Neural progenitor cell (in vitro differentiated cells): Measurements from ENCODE around the gene NTM. TPM values are rescaled to one million over a fixed set of nuclear protein-coding genes. Genes with fewer than 3 reads are reported as not detected.

ENCODE experiments used
- DNase-seq: peaks from one replicate; pipeline ENCODE4 v3.0.0-alpha.2; 2016; ENCODE audit warnings: low spot score
- H2AFZ ChIP-seq: fragments of 200-600 bp; sonication (generic); replicated peaks from 2 replicates; pipeline ENCODE4 v1.6.1; 2016; ENCODE audit warnings: antibody characterized with exemption
- H3F3A ChIP-seq: fragments of 200-600 bp; sonication (generic); 2 replicates; pipeline ENCODE4 v1.6.1; 2016; ENCODE audit warnings: antibody characterized with exemption, low read depth
- H3K27ac ChIP-seq: fragments of 200-600 bp; sonication (generic); 2 replicates; pipeline ENCODE4 v1.5.1; 2016; ENCODE audit warnings: mild to moderate bottlenecking
- H3K27me3 ChIP-seq: fragments of 200-600 bp; sonication (generic); 2 replicates; pipeline ENCODE4 v1.6.1; 2016; ENCODE audit warnings: mild to moderate bottlenecking, moderate library complexity
- H3K36me3 ChIP-seq: fragments of 200-600 bp; sonication (generic); 2 replicates; pipeline ENCODE4 v1.5.1; 2016
- H3K4me1 ChIP-seq: fragments of 200-600 bp; sonication (generic); 2 replicates; pipeline ENCODE4 v1.6.1; 2016; ENCODE audit warnings: mixed run types
- H3K4me2 ChIP-seq: fragments of 200-600 bp; sonication (generic); 2 replicates; pipeline ENCODE4 v1.6.1; 2016
- H3K4me3 ChIP-seq: fragments of 200-600 bp; sonication (generic); 2 replicates; pipeline ENCODE4 v1.5.1; 2016
- H3K79me2 ChIP-seq: fragments of 200-600 bp; sonication (generic); 2 replicates; pipeline ENCODE4 v1.6.1; 2016; ENCODE audit warnings: low read depth
- H3K9ac ChIP-seq: fragments of 200-600 bp; sonication (generic); 2 replicates; pipeline ENCODE4 v1.6.1; 2016
- H3K9me3 ChIP-seq: fragments of 200-600 bp; sonication (generic); 2 replicates; pipeline ENCODE4 v1.5.1; 2016; ENCODE audit warnings: low read depth
- H4K20me1 ChIP-seq: fragments of 200-600 bp; sonication (generic); 2 replicates; pipeline ENCODE4 v1.6.1; 2016; ENCODE audit warnings: low read depth
- H3K27ac Mint-ChIP-seq: 3 replicates; pipeline ENCODE4 v1.8.0; 2021; ENCODE audit warnings: mixed read lengths
- H3K27me3 Mint-ChIP-seq: 2 replicates; pipeline ENCODE4 v1.8.0; 2022; ENCODE audit warnings: low read depth, mild to moderate bottlenecking, inconsistent platforms, moderate library complexity, mixed read lengths; ENCODE audit not compliant: insufficient read depth
- H3K36me3 Mint-ChIP-seq: 3 replicates; pipeline ENCODE4 v1.8.0; 2021; ENCODE audit warnings: mixed read lengths
- H3K4me1 Mint-ChIP-seq: 3 replicates; pipeline ENCODE4 v1.8.0; 2021; ENCODE audit warnings: mixed read lengths
- H3K4me3 Mint-ChIP-seq: 3 replicates; pipeline ENCODE4 v1.8.0; 2021; ENCODE audit warnings: mild to moderate bottlenecking, moderate library complexity, mixed read lengths
- H3K9me3 Mint-ChIP-seq: 3 replicates; pipeline ENCODE4 v1.8.0; 2020; ENCODE audit warnings: mixed read lengths
- CTCF ChIP-seq: fragments of 200-600 bp; sonication (generic); IDR thresholded peaks from 2 replicates; pipeline ENCODE4 v1.5.1; 2017; ENCODE audit warnings: antibody characterized with exemption, mild to moderate bottlenecking
- EZH2 ChIP-seq: fragments of 200-600 bp; sonication (generic); IDR thresholded peaks from 2 replicates; pipeline ENCODE4 v1.6.1; 2017; ENCODE audit warnings: antibody characterized with exemption, mild to moderate bottlenecking, moderate library complexity
- EZH2phosphoT487 ChIP-seq: fragments of 200-600 bp; sonication (generic); IDR thresholded peaks from 2 replicates; pipeline ENCODE4 v1.6.1; 2017; ENCODE audit warnings: antibody characterized with exemption
- total RNA-seq: library from RNA; depleted of rRNA; stranded (reverse); fragments of >200 nt; gene quantifications from 2 replicates; pipeline ENCODE4 v1.2.3, GENCODE V29; 2015; ENCODE audit warnings: low replicate concordance

The NTM gene
- total RNA-seq, 1 donor from 2014 or later, result 4.3 TPM

GRCh38 chr11:131895865-131896264 lies 525.5 kb downstream of the NTM start:
- no peaks in the 10 kb centered on the region for H3K9me3 Mint-ChIP-seq
- Histone ChIP-seq H3F3A (peaks cover 6% of the 10 kb centered on the region), H2AFZ (no peak overlapping the region), H3K4me1 (peaks cover 1% of the 10 kb centered on the region), H3K36me3 (no peaks in the 10 kb centered on the region), H3K4me2 (no peak overlapping the region), H3K9me3 (no peaks in the 10 kb centered on the region), H3K79me2 (no peaks in the 10 kb centered on the region), H4K20me1 (no peaks in the 10 kb centered on the region), H3K9ac (no peak overlapping the region), H3K4me3 (no peak overlapping the region), H3K27me3 (no peaks in the 10 kb centered on the region), H3K27ac (no peak overlapping the region)
- no peak overlapping the region for H3K27ac Mint-ChIP-seq
- no peak for DNase-seq
- no peaks in the 10 kb centered on the region for H3K36me3 Mint-ChIP-seq
- peaks cover 2% of the 10 kb centered on the region for H3K27me3 Mint-ChIP-seq
- H3K4me1 Mint-ChIP-seq, result peaks cover 15% of the 10 kb centered on the region
- no peak overlapping the region for H3K4me3 Mint-ChIP-seq
- no peak for TF ChIP-seq EZH2phosphoT487
- TF ChIP-seq EZH2, result no peak
- TF ChIP-seq CTCF, result no peak

GRCh38 chr11:131896978-131897615 lies 526.7 kb downstream of the NTM start:
- Mint-ChIP-seq H3K9me3 (no peaks in the 10 kb centered on the region), H3K36me3 (no peaks in the 10 kb centered on the region), H3K27me3 (peaks cover 2% of the 10 kb centered on the region), H3K4me3 (no peak overlapping the region), H3K4me1 (peaks cover 15% of the 10 kb centered on the region), H3K27ac (no peak overlapping the region)
- H3K36me3 ChIP-seq, result no peaks in the 10 kb centered on the region
- no peak overlapping the region for H3K4me3 ChIP-seq
- no peaks in the 10 kb centered on the region for H4K20me1 ChIP-seq
- no peak overlapping the region for H3K9ac ChIP-seq
- H2AFZ ChIP-seq, result no peak overlapping the region
- no peaks in the 10 kb centered on the region for H3K9me3 ChIP-seq
- TF ChIP-seq CTCF, result no peak
- TF ChIP-seq EZH2phosphoT487, result no peak
- no peak for TF ChIP-seq EZH2
- no peaks in the 10 kb centered on the region for H3F3A ChIP-seq
- no peak overlapping the region for H3K27ac ChIP-seq
- H3K79me2 ChIP-seq, result no peaks in the 10 kb centered on the region
- H3K27me3 ChIP-seq, result no peaks in the 10 kb centered on the region
- H3K4me1 ChIP-seq, result no peaks in the 10 kb centered on the region
- no peak overlapping the region for H3K4me2 ChIP-seq
- no peak for DNase-seq

DNA sequence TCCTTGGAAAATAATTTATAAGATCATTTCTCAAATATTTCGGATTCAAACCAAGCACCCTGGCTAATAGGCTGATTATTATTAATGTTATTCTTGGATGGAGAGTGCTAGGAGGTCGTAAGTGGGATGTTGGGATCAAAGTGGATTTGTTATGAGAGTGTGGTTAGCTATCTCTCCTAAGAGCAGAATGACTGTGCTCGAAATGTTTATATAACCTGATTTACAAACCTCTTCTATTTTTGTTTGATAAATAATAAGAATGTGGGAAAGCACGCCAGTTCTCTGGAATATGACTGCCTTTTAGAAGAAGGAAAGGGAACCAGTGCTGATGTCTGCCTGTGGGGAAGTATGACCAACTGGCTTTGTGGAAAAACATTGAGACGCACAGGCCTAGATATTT lies 527.5 kb downstream of the NTM start:
- no peak for DNase-seq
- H3K79me2 ChIP-seq, result no peaks in the 10 kb centered on the region
- H3K27ac ChIP-seq, result no peak overlapping the region
- no peaks in the 10 kb centered on the region for H3F3A ChIP-seq
- no peak overlapping the region for H2AFZ ChIP-seq
- H3K9me3 ChIP-seq, result no peaks in the 10 kb centered on the region
- H3K9ac ChIP-seq, result no peak overlapping the region
- no peaks in the 10 kb centered on the region for H4K20me1 ChIP-seq
- Mint-ChIP-seq H3K27ac (no peak overlapping the region), H3K4me3 (no peak overlapping the region), H3K9me3 (no peaks in the 10 kb centered on the region), H3K27me3 (peaks cover 2% of the 10 kb centered on the region), H3K4me1 (peaks cover 12% of the 10 kb centered on the region), H3K36me3 (no peaks in the 10 kb centered on the region)
- H3K4me2 ChIP-seq, result no peak overlapping the region
- H3K27me3 ChIP-seq, result no peaks in the 10 kb centered on the region
- TF ChIP-seq EZH2, result no peak
- TF ChIP-seq CTCF, result no peak
- no peaks in the 10 kb centered on the region for H3K4me1 ChIP-seq
- no peak overlapping the region for H3K4me3 ChIP-seq
- H3K36me3 ChIP-seq, result no peaks in the 10 kb centered on the region
